Measurements from ENCODE around the gene LSM14A. TPM values are rescaled to one million over a fixed set of nuclear protein-coding genes. Genes with fewer than 3 reads are reported as not detected.

The LSM14A gene
- total and polyA plus RNA-seq, 4 donors = 60.8 to 106 (median 93.2) TPM

DNA sequence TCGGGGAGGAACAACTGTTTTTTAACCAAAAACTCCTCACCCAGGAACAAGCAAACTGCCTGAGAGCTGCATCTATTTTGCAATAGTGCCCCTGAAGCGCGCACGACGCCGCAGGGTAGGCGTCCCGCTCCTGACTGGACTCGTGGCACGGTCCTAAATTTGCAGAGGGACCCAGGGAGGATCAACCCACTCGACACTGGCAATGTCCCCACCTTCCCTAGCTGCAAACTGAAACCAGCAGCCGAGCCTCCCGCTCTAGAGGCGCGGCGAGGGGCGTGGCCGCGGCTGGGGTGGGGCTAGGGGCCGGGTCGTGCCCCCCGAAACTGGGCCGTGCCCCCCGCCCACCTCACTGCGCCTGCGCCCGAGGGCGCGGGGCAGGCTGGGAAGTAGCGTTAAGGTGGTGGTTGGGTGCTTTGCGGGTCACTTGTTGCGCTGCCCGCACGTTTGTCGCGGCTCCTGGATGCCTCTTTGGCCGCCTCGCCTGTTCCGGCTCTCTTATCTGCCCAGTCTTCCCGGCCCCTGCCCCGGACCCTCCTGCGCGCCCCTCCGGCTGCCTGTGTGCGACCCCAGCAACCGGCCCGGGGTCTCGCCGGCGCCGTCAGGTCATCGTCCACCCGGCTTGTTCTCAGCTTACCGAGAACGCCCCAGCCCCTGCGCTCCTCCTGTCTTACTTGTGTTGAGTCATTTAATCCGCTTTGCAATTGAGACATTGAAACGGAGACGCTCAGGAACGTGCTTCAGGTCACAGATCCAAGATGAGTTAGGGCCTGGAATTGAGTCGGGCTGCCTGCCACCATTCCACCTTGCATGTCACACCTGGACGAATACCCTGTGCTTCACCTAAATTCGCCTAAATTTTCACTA is 37.9 kb upstream of the LSM14A start:
- H3K4me1 ChIP-seq (ENCODE audit: control insufficient read depth, insufficient read depth, low read length) = peaks cover 8% of the 10 kb centered on the region
- H3K9me3 ChIP-seq (ENCODE audit: control insufficient read depth, insufficient read depth, low read length) = no peaks in the 10 kb centered on the region
- peak overlapping the region; percentile 68 for H3K4me3 ChIP-seq (ENCODE audit: low read depth, low read length)
- H3K27me3 ChIP-seq (ENCODE audit: control insufficient read depth, insufficient read depth, low read length) = no peaks in the 10 kb centered on the region
- under 1% methylated on average over 61 of the region's 63 CpGs for WGBS (ENCODE audit: insufficient coverage)
- H3K27ac ChIP-seq (ENCODE audit: low read depth, low read length) = peak overlapping the region; percentile 57
- H3K36me3 ChIP-seq (ENCODE audit: control insufficient read depth, insufficient read depth, low read length) = no peaks in the 10 kb centered on the region
- peak; percentile 60 to 93 (median 74) for DNase-seq (ENCODE audit: low read depth in 4 of 6, low spot score in 6 of 6)

GRCh38 chr19:34135054-34135800 is 37.1 kb upstream of the LSM14A start:
- H3K27me3 ChIP-seq (ENCODE audit: control insufficient read depth, insufficient read depth, low read length) = no peaks in the 10 kb centered on the region
- no peak for DNase-seq (ENCODE audit: low read depth in 4 of 6, low spot score in 6 of 6)
- 85% methylated on average over 18 of the region's 24 CpGs for whole genome bisulfite sequencing (ENCODE audit: insufficient coverage)
- H3K4me3 ChIP-seq (ENCODE audit: low read depth, low read length) = peak overlapping the region; percentile 68
- peak overlapping the region; percentile 36 for H3K27ac ChIP-seq (ENCODE audit: low read depth, low read length)
- H3K9me3 ChIP-seq (ENCODE audit: control insufficient read depth, insufficient read depth, low read length) = no peaks in the 10 kb centered on the region
- H3K36me3 ChIP-seq (ENCODE audit: control insufficient read depth, insufficient read depth, low read length) = no peaks in the 10 kb centered on the region
- H3K4me1 ChIP-seq (ENCODE audit: control insufficient read depth, insufficient read depth, low read length) = peaks cover 8% of the 10 kb centered on the region

DNA sequence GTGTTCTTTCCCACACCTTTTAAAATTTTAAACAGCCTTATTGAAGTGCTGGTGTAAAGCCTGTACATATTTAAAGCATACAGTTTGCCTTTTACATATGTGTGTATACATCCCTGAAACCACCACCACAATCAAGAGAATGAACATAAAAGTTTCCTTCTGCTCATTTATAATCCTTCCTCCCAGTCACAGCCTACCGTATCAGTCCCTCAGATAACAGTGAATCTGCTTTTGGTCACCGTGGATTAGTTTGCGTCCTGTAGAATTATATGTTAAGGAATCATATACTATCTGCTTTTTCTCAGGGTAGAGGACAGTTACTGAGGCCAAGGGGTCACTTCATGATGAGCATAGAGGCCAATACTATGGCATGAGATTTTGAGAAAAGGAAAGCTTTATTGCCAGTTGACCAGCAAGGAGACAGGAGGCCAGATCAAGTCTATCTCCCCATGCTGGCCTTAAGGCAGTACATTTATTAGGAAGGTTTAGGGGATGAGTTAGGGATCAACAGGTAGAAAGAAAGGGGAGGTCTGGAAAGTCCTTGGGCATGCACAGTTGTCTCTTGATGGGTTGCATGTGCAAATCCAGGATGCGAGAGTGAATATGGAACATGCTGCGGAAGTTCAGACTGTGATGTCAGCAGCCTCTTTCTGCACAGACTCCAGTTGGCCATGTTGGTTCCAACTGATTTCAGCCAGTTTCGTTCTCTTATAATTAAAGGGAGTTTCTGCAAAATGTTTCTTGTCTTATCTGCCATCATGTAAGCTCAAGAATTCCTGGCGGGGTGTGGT is 36.3 kb upstream of the LSM14A start:
- peaks cover 8% of the 10 kb centered on the region for H3K4me1 ChIP-seq (ENCODE audit: control insufficient read depth, insufficient read depth, low read length)
- no peak for DNase-seq (ENCODE audit: low read depth in 4 of 6, low spot score in 6 of 6)
- H3K9me3 ChIP-seq (ENCODE audit: control insufficient read depth, insufficient read depth, low read length) = no peaks in the 10 kb centered on the region
- no peaks in the 10 kb centered on the region for H3K27me3 ChIP-seq (ENCODE audit: control insufficient read depth, insufficient read depth, low read length)
- 78% methylated on average over 3 of the region's 7 CpGs for WGBS (ENCODE audit: insufficient coverage)
- H3K4me3 ChIP-seq (ENCODE audit: low read depth, low read length) = no peak overlapping the region
- H3K27ac ChIP-seq (ENCODE audit: low read depth, low read length) = no peak overlapping the region
- no peaks in the 10 kb centered on the region for H3K36me3 ChIP-seq (ENCODE audit: control insufficient read depth, insufficient read depth, low read length)

DNA sequence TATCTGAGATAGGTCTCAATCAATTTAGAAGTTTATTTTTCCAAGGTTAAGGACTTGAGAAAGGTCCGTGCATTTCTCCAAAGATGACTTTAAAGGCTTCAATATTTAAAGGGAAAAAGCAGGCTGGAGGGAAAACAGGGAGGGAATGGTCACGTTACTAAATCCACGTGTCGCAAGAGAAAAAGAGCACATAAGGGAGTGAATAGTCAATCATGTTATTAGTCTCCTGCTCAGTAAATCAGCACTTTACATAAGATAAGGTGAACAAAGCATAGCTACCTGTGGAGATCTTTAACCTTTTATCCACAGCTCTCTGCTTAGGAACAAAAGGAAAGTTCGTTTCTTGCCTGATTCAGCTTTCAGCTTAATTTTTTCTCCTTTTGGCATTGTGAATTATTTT is 31.3 kb upstream of the LSM14A start:
- Histone ChIP-seq H3K4me3 (ENCODE audit: low read depth, low read length) (no peak overlapping the region), H3K4me1 (ENCODE audit: control insufficient read depth, insufficient read depth, low read length) (no peaks in the 10 kb centered on the region), H3K36me3 (ENCODE audit: control insufficient read depth, insufficient read depth, low read length) (no peaks in the 10 kb centered on the region), H3K27me3 (ENCODE audit: control insufficient read depth, insufficient read depth, low read length) (no peaks in the 10 kb centered on the region), H3K9me3 (ENCODE audit: control insufficient read depth, insufficient read depth, low read length) (no peaks in the 10 kb centered on the region), H3K27ac (ENCODE audit: low read depth, low read length) (no peak overlapping the region)
- DNase-seq (ENCODE audit: low read depth in 4 of 6, low spot score in 6 of 6) = no peak
- WGBS (ENCODE audit: insufficient coverage) = no CpG with 5 or more reads among the region's 5 CpGs

DNA sequence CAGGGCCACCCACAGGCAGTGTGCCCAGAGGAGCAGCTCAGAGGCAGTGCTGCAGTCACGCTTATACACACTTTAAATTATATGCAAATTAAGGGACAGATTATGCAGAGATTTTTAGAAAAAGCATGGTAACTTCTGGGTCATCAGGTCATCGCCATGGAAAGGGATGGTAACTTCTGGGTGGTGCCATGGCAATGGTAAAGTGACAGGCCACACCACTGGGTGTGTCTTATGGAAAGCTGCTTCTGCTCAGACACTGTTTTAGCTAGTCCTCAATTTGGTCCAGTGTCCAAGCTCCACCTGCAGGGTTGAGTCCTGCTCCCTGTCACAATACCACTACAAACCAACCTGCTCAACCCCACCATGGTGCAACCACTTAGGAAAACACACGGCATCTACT is 29.9 kb upstream of the LSM14A start:
- Histone ChIP-seq H3K9me3 (ENCODE audit: control insufficient read depth, insufficient read depth, low read length) (no peaks in the 10 kb centered on the region), H3K27me3 (ENCODE audit: control insufficient read depth, insufficient read depth, low read length) (no peaks in the 10 kb centered on the region), H3K27ac (ENCODE audit: low read depth, low read length) (no peak overlapping the region), H3K4me3 (ENCODE audit: low read depth, low read length) (no peak overlapping the region), H3K4me1 (ENCODE audit: control insufficient read depth, insufficient read depth, low read length) (no peaks in the 10 kb centered on the region), H3K36me3 (ENCODE audit: control insufficient read depth, insufficient read depth, low read length) (no peaks in the 10 kb centered on the region)
- DNase-seq (ENCODE audit: low read depth in 4 of 6, low spot score in 6 of 6) = no peak
- WGBS (ENCODE audit: insufficient coverage) = 0% methylated on average over 2 of the region's 3 CpGs

DNA sequence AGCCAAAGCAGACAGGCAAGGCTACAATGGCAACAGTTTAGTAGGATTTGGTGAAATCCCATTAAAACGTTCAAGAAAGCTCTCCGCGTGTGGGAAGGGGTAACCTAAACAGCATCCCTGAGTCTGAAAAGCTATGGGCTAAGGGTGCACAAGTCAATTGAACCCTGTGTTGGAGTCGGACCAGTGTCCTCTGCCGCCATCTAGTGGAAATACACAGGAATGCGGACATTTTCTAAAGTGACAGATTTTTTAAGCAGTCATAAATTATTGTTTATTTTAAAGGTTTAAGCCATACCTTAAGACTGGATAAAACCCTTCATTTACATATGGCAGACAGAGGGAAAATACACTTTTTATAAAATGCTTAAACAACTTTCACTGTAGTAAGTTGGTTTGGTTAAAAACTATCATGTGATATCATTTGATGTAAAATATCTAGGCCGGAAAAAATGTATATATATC is 26.5 kb upstream of the LSM14A start:
- Histone ChIP-seq H3K36me3 (ENCODE audit: control insufficient read depth, insufficient read depth, low read length) (no peaks in the 10 kb centered on the region), H3K27ac (ENCODE audit: low read depth, low read length) (no peak overlapping the region), H3K4me3 (ENCODE audit: low read depth, low read length) (no peak overlapping the region), H3K9me3 (ENCODE audit: control insufficient read depth, insufficient read depth, low read length) (no peaks in the 10 kb centered on the region), H3K4me1 (ENCODE audit: control insufficient read depth, insufficient read depth, low read length) (no peaks in the 10 kb centered on the region), H3K27me3 (ENCODE audit: control insufficient read depth, insufficient read depth, low read length) (no peaks in the 10 kb centered on the region)
- WGBS (ENCODE audit: insufficient coverage) = 0% methylated on average over 3 of the region's 7 CpGs
- DNase-seq (ENCODE audit: low read depth in 4 of 6, low spot score in 6 of 6) = peak; percentile 24 to 88 (median 46)

- Histone ChIP-seq H3K27me3 (ENCODE audit: control insufficient read depth, insufficient read depth, low read length) (no peaks in the 10 kb centered on the region), H3K4me1 (ENCODE audit: control insufficient read depth, insufficient read depth, low read length) (no peaks in the 10 kb centered on the region), H3K36me3 (ENCODE audit: control insufficient read depth, insufficient read depth, low read length) (no peaks in the 10 kb centered on the region), H3K27ac (ENCODE audit: low read depth, low read length) (no peak overlapping the region), H3K9me3 (ENCODE audit: control insufficient read depth, insufficient read depth, low read length) (no peaks in the 10 kb centered on the region), H3K4me3 (ENCODE audit: low read depth, low read length) (no peak overlapping the region)
- 85% methylated on average over 8 of the region's 9 CpGs for WGBS (ENCODE audit: insufficient coverage)
- no peak for DNase-seq (ENCODE audit: low read depth in 4 of 6, low spot score in 6 of 6)
These were observed 23.6 kb upstream of the LSM14A start for GRCh38 chr19:34148658-34149185.

GRCh38 chr19:34149873-34150272 is 22.4 kb upstream of the LSM14A start:
- Histone ChIP-seq H3K36me3 (ENCODE audit: control insufficient read depth, insufficient read depth, low read length) (no peaks in the 10 kb centered on the region), H3K27ac (ENCODE audit: low read depth, low read length) (no peak overlapping the region), H3K27me3 (ENCODE audit: control insufficient read depth, insufficient read depth, low read length) (no peaks in the 10 kb centered on the region), H3K4me1 (ENCODE audit: control insufficient read depth, insufficient read depth, low read length) (no peaks in the 10 kb centered on the region), H3K4me3 (ENCODE audit: low read depth, low read length) (no peak overlapping the region), H3K9me3 (ENCODE audit: control insufficient read depth, insufficient read depth, low read length) (no peaks in the 10 kb centered on the region)
- 80% methylated on average over 2 of the region's 5 CpGs for WGBS (ENCODE audit: insufficient coverage)
- DNase-seq (ENCODE audit: low read depth in 4 of 6, low spot score in 6 of 6) = no peak

DNA sequence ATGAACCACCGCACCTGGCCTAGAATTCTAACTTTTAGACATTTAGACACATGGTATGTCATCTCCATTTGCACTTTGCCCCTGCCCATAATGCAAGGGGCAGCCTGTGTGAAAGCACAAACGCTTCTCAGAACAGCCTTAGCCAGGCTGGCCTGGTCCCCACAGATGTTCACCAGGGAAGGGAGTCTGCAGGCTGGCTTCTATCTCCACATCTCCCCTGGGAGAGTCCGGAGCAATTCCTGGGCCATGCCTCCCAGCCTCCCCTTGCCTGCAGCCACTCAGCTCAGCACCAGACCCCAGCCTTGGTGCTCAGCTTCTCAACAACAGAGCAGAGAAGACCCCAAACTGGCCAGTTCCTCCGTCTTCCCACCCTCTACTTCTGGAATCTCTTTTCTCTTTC is 21.7 kb upstream of the LSM14A start:
- H3K27me3 ChIP-seq (ENCODE audit: control insufficient read depth, insufficient read depth, low read length) = no peaks in the 10 kb centered on the region
- DNase-seq (ENCODE audit: low read depth in 4 of 6, low spot score in 6 of 6) = no peak
- no peaks in the 10 kb centered on the region for H3K36me3 ChIP-seq (ENCODE audit: control insufficient read depth, insufficient read depth, low read length)
- WGBS (ENCODE audit: insufficient coverage) = 83% methylated on average over 3 of the region's 4 CpGs
- H3K4me3 ChIP-seq (ENCODE audit: low read depth, low read length) = no peak overlapping the region
- H3K9me3 ChIP-seq (ENCODE audit: control insufficient read depth, insufficient read depth, low read length) = no peaks in the 10 kb centered on the region
- H3K4me1 ChIP-seq (ENCODE audit: control insufficient read depth, insufficient read depth, low read length) = no peaks in the 10 kb centered on the region
- H3K27ac ChIP-seq (ENCODE audit: low read depth, low read length) = no peak overlapping the region

Data from spinal cord (tissue), 10 donors.